GM21423 (cell line): Measurements from ENCODE around the gene NOS1.

ENCODE experiments used
- ATAC-seq: cut with Tn5 transposase; IDR thresholded peaks from one replicate; pipeline ENCODE4 v1.9.1; 2021; ENCODE audit warnings: mild to moderate bottlenecking, moderate library complexity; ENCODE audit not compliant: unreplicated experiment

Gene NOS1

GRCh38 chr12:117363953-117364486 lies 2.6 kb upstream of the NOS1 start:
- ATAC-seq, result no peak

GRCh38 chr12:117363056-117363662 lies 1.7 kb upstream of the NOS1 start:
- no peak for ATAC-seq

- no peak for ATAC-seq
Observed at GRCh38 chr12:117362391-117362790, 965 bp upstream of the NOS1 start.

- ATAC-seq, result no peak
Observed at GRCh38 chr12:117361905-117362304, 479 bp upstream of the NOS1 start.

GRCh38 chr12:117360551-117361346 lies 677 bp downstream of the NOS1 start:
- no peak for ATAC-seq

- ATAC-seq, result no peak
Observed at GRCh38 chr12:117360222-117360550, 1.2 kb downstream of the NOS1 start.

GRCh38 chr12:117359029-117359845 lies 2.2 kb downstream of the NOS1 start:
- ATAC-seq, result no peak

GRCh38 chr12:117356048-117356447 lies 5.4 kb downstream of the NOS1 start:
- no peak for ATAC-seq

GRCh38 chr12:117352883-117353282 lies 8.5 kb downstream of the NOS1 start:
- no peak for ATAC-seq

- ATAC-seq, result no peak
Observed at GRCh38 chr12:117352206-117352605, 9.2 kb downstream of the NOS1 start.

GRCh38 chr12:117350140-117350539 lies 11.3 kb downstream of the NOS1 start:
- ATAC-seq, result no peak

- ATAC-seq, result no peak
Observed at GRCh38 chr12:117347588-117347987, 13.8 kb downstream of the NOS1 start.

GRCh38 chr12:117344716-117345115 lies 16.7 kb downstream of the NOS1 start:
- ATAC-seq, result no peak

GRCh38 chr12:117343849-117344248 lies 17.6 kb downstream of the NOS1 start:
- no peak for ATAC-seq

GRCh38 chr12:117343296-117343695 lies 18.1 kb downstream of the NOS1 start:
- ATAC-seq, result no peak

GRCh38 chr12:117342682-117343081 lies 18.7 kb downstream of the NOS1 start:
- no peak for ATAC-seq

- no peak for ATAC-seq
Observed at GRCh38 chr12:117342247-117342646, 19.2 kb downstream of the NOS1 start.

- no peak for ATAC-seq
Observed at GRCh38 chr12:117339104-117339503, 22.3 kb downstream of the NOS1 start.

GRCh38 chr12:117334855-117335587 lies 26.4 kb downstream of the NOS1 start:
- no peak for ATAC-seq

- no peak for ATAC-seq
Observed at GRCh38 chr12:117334051-117334450, 27.4 kb downstream of the NOS1 start.

GRCh38 chr12:117333331-117333881 lies 28.0 kb downstream of the NOS1 start:
- no peak for ATAC-seq
